H9 (cell line): ENCODE data around the gene CST3. TPM values are rescaled to one million over a fixed set of nuclear protein-coding genes. Genes with fewer than 3 reads are reported as not detected.

Experiments
- DNase-seq: peaks from one replicate; pipeline ENCODE4 v3.0.0-alpha.2; 2017
- H2AFZ ChIP-seq: one replicate; pipeline ENCODE4 v1.6.1; 2013; ENCODE audit warnings: mild to moderate bottlenecking, low read length, control low read depth, moderate library complexity
- H2AK5ac ChIP-seq: 2 replicates; pipeline ENCODE4 v1.6.1; 2013; ENCODE audit warnings: low read length, control low read depth, mixed read lengths; ENCODE audit not compliant: insufficient read length
- H2BK120ac ChIP-seq: one replicate; pipeline ENCODE4 v1.6.1; 2013; ENCODE audit warnings: low read depth, mild to moderate bottlenecking, low read length, control low read depth, inconsistent platforms; ENCODE audit not compliant: poor library complexity, severe bottlenecking
- H2BK12ac ChIP-seq: 2 replicates; pipeline ENCODE4 v1.6.1; 2013; ENCODE audit warnings: low read length, control low read depth, mixed read lengths, low read depth; ENCODE audit not compliant: insufficient read length
- H2BK15ac ChIP-seq: 2 replicates; pipeline ENCODE4 v1.6.1; 2013; ENCODE audit warnings: low read depth, low read length, control low read depth
- H2BK20ac ChIP-seq: one replicate; pipeline ENCODE4 v1.6.1; 2013; ENCODE audit warnings: low read depth, mild to moderate bottlenecking, low read length, control low read depth, inconsistent platforms; ENCODE audit not compliant: poor library complexity, severe bottlenecking
- H2BK5ac ChIP-seq: 2 replicates; pipeline ENCODE4 v1.6.1; 2013; ENCODE audit warnings: low read length, control low read depth, mixed read lengths; ENCODE audit not compliant: insufficient read length
- H3K14ac ChIP-seq: 2 replicates; pipeline ENCODE4 v1.6.1; 2013; ENCODE audit warnings: low read length, control low read depth; ENCODE audit not compliant: insufficient read depth
- H3K18ac ChIP-seq: 2 replicates; pipeline ENCODE4 v1.6.1; 2013; ENCODE audit warnings: low read depth, mild to moderate bottlenecking, mixed read lengths, low read length, control low read depth; ENCODE audit not compliant: insufficient read length
- H3K23ac ChIP-seq: 2 replicates; pipeline ENCODE4 v1.6.1; 2013; ENCODE audit warnings: low read length, control low read depth, mixed read lengths, low read depth; ENCODE audit not compliant: insufficient read length
- H3K23me2 ChIP-seq: 2 replicates; pipeline ENCODE4 v1.6.1; 2013; ENCODE audit warnings: low read depth, mild to moderate bottlenecking, mixed read lengths, low read length, control low read depth; ENCODE audit not compliant: insufficient read length, poor library complexity, severe bottlenecking
- H3K27ac ChIP-seq: 2 replicates; pipeline ENCODE4 v1.5.1; 2013; ENCODE audit warnings: low read length, control low read depth, mixed read lengths, low read depth; ENCODE audit not compliant: insufficient read length
- H3K27me3 ChIP-seq: 2 replicates; pipeline ENCODE4 v1.6.1; 2013; ENCODE audit warnings: low read length, control low read depth, inconsistent platforms; ENCODE audit not compliant: insufficient read depth
- H3K4ac ChIP-seq: 2 replicates; pipeline ENCODE4 v1.6.1; 2013; ENCODE audit warnings: low read depth, mild to moderate bottlenecking, control low read depth, inconsistent platforms, low read length, moderate library complexity
- H3K4me1 ChIP-seq: 2 replicates; pipeline ENCODE4 v1.6.1; 2013; ENCODE audit warnings: low read length, control low read depth, inconsistent platforms; ENCODE audit not compliant: insufficient read depth
- H3K4me2 ChIP-seq: 2 replicates; pipeline ENCODE4 v1.6.1; 2013; ENCODE audit warnings: low read length, control low read depth, mixed read lengths; ENCODE audit not compliant: insufficient read length, insufficient read depth
- H3K56ac ChIP-seq: 2 replicates; pipeline ENCODE4 v1.6.1; 2013; ENCODE audit warnings: low read depth, mild to moderate bottlenecking, mixed read lengths, low read length, control low read depth; ENCODE audit not compliant: insufficient read length
- H3K79me1 ChIP-seq: 2 replicates; pipeline ENCODE4 v1.6.1; 2013; ENCODE audit warnings: low read depth, mild to moderate bottlenecking, moderate library complexity, low read length, control low read depth, inconsistent platforms; ENCODE audit not compliant: insufficient read depth, poor library complexity, severe bottlenecking
- H3K79me2 ChIP-seq: 2 replicates; pipeline ENCODE4 v1.6.1; 2013; ENCODE audit warnings: low read length, control low read depth, inconsistent platforms; ENCODE audit not compliant: insufficient read depth
- H3K9ac ChIP-seq: 2 replicates; pipeline ENCODE4 v1.6.1; 2013; ENCODE audit warnings: low read length, control low read depth, mixed read lengths; ENCODE audit not compliant: insufficient read length; ENCODE audit errors: extremely low read depth
- H3K9me3 ChIP-seq: one replicate; pipeline ENCODE4 v1.6.1; 2013; ENCODE audit warnings: low read depth, low read length, inconsistent platforms; ENCODE audit not compliant: control insufficient read depth
- H3T11ph ChIP-seq: one replicate; pipeline ENCODE4 v1.6.1; 2013; ENCODE audit warnings: mild to moderate bottlenecking, low read length, control low read depth, inconsistent platforms
- H4K20me1 ChIP-seq: one replicate; pipeline ENCODE4 v1.6.1; 2013; ENCODE audit not compliant: control insufficient read depth, insufficient read length, insufficient read depth
- H4K5ac ChIP-seq: 2 replicates; pipeline ENCODE4 v1.6.1; 2013; ENCODE audit warnings: low read depth, mild to moderate bottlenecking, mixed read lengths, low read length, control low read depth; ENCODE audit not compliant: insufficient read length
- H4K8ac ChIP-seq: replicated peaks from 2 replicates; pipeline ENCODE4 v1.6.1; 2013; ENCODE audit warnings: low read length, control low read depth, mixed read lengths, low read depth; ENCODE audit not compliant: insufficient read length
- H4K91ac ChIP-seq: 2 replicates; pipeline ENCODE4 v1.6.1; 2013; ENCODE audit warnings: low read depth, mild to moderate bottlenecking, moderate library complexity, mixed read lengths, low read length, control low read depth; ENCODE audit not compliant: insufficient read length
- H3K27ac Mint-ChIP-seq, 3 experiments: 2 replicates in 2 of 3; 3 replicates in 1 of 3; pipeline ENCODE4 v1.8.0; 2020 to 2021; ENCODE audit warnings: mixed read lengths in 3 of 3, mild to moderate bottlenecking in 1 of 3, moderate library complexity in 1 of 3
- H3K27me3 Mint-ChIP-seq: 2 replicates; pipeline ENCODE4 v1.8.0; 2021; ENCODE audit warnings: low read depth, mild to moderate bottlenecking, moderate library complexity, mixed read lengths
- H3K36me3 Mint-ChIP-seq, 3 experiments: 2 replicates in 2 of 3; 3 replicates in 1 of 3; pipeline ENCODE4 v1.8.0; 2020 to 2021; ENCODE audit warnings: low read depth in 3 of 3, mixed read lengths in 3 of 3; ENCODE audit not compliant: insufficient read depth in 1 of 3
- H3K4me1 Mint-ChIP-seq, 2 experiments: 2 replicates each; pipeline ENCODE4 v1.8.0; 2020; ENCODE audit warnings: mixed read lengths in 2 of 2
- H3K4me3 Mint-ChIP-seq, 2 experiments: 2 replicates in 1 of 2; 3 replicates in 1 of 2; pipeline ENCODE4 v1.8.0; 2020 to 2021; ENCODE audit warnings: mild to moderate bottlenecking in 2 of 2, mixed read lengths in 2 of 2, moderate library complexity in 1 of 2
- H3K9me3 Mint-ChIP-seq, 2 experiments: 2 replicates in 1 of 2; 3 replicates in 1 of 2; pipeline ENCODE4 v1.8.0; 2020; ENCODE audit warnings: mild to moderate bottlenecking in 2 of 2, mixed read lengths in 2 of 2, moderate library complexity in 1 of 2
- CTCF ChIP-seq: fragments of 200-600 bp; sonication (generic); conservative IDR thresholded peaks from 3 replicates; pipeline ENCODE4 v1.8.0; 2021; ENCODE audit warnings: antibody characterized with exemption, mild to moderate bottlenecking
- WGBS: extraction: QIAGEN DNeasy Blood & Tissue Kit; methylation state at CpG from one replicate; pipeline ENCODE4 v1.1.7; 2013; ENCODE audit warnings: missing lambda C conversion rate, low lambda C conversion rate, mixed read lengths; ENCODE audit not compliant: insufficient read length; ENCODE audit errors: extremely low coverage; 5-methylcytosine and 5-hydroxymethylcytosine counted together
- total RNA-seq: library from RNA; stranded (reverse); gene quantifications from 2 replicates; pipeline ENCODE4 v1.2.1, GENCODE V29; 2021

Gene CST3
- total RNA-seq, 1 experiment from 2014 or later: 77.2 TPM

GRCh38 chr20:23626040-23626620, 11.6 kb downstream of the CST3 start:
- H3K9me3 Mint-ChIP-seq: peaks cover 0 to 3% of the 10 kb centered on the region in 2 experiments; a peak in 1 of 5 replicates
- Histone ChIP-seq H2BK120ac (no peak overlapping the region), H3K18ac (no peak overlapping the region), H3K23ac (no peak overlapping the region), H2BK5ac (no peak overlapping the region), H4K5ac (no peak overlapping the region), H3T11ph (no peak overlapping the region), H3K27me3 (no peaks in the 10 kb centered on the region), H2BK15ac (no peak overlapping the region), H3K4ac (no peak overlapping the region), H3K79me1 (no peaks in the 10 kb centered on the region), H3K56ac (no peak overlapping the region), H2BK20ac (no peak overlapping the region), H3K9ac (no peak overlapping the region), H4K20me1 (no peaks in the 10 kb centered on the region), H3K23me2 (no peaks in the 10 kb centered on the region), H3K79me2 (no peaks in the 10 kb centered on the region), H2AFZ (no peak overlapping the region), H4K8ac (no peak overlapping the region), H4K91ac (no peak overlapping the region), H3K4me2 (no peak overlapping the region), H3K4me1 (no peaks in the 10 kb centered on the region; the same call in 1 of the 2 replicates), H3K27ac (no peak overlapping the region), H3K14ac (no peak overlapping the region), H3K9me3 (no peaks in the 10 kb centered on the region), H2AK5ac (no peak overlapping the region), H2BK12ac (no peak overlapping the region)
- H3K27me3 Mint-ChIP-seq: peaks cover 7% of the 10 kb centered on the region
- no peak overlapping the region for H3K27ac Mint-ChIP-seq
- WGBS: no CpG with 5 or more reads among the region's 4 CpGs
- H3K36me3 Mint-ChIP-seq: no peaks in the 10 kb centered on the region; a peak in 1 of 7 replicates
- DNase-seq: no peak
- H3K4me3 Mint-ChIP-seq: no peak overlapping the region
- TF ChIP-seq CTCF: no peak
- H3K4me1 Mint-ChIP-seq: peaks cover 35 to 36% of the 10 kb centered on the region in 2 experiments
